WERI-Rb-1 (cell line): ENCODE data around the gene SLC12A8.

ENCODE experiments used
- DNase-seq: peaks from one replicate; pipeline ENCODE4 v3.0.0-alpha.2; 2020
- H3K27ac ChIP-seq: fragments of 250-450 bp; sonication (Bioruptor Pico); 2 replicates; pipeline ENCODE4 v1.5.1; 2020; ENCODE audit warnings: mild to moderate bottlenecking, moderate library complexity
- H3K27me3 ChIP-seq: fragments of 250-450 bp; sonication (Bioruptor Pico); 2 replicates; pipeline ENCODE4 v1.5.1; 2021; ENCODE audit warnings: mild to moderate bottlenecking, low read depth, moderate library complexity; ENCODE audit not compliant: insufficient read depth, severe bottlenecking
- H3K36me3 ChIP-seq: fragments of 250-450 bp; sonication (Bioruptor Pico); 2 replicates; pipeline ENCODE4 v1.5.1; 2020; ENCODE audit warnings: mild to moderate bottlenecking, moderate library complexity
- H3K4me3 ChIP-seq: 2 replicates; pipeline ENCODE4 v1.5.1; 2011; ENCODE audit warnings: low read depth, mild to moderate bottlenecking, control low read depth, low read length
- H3K9me3 ChIP-seq: fragments of 250-450 bp; sonication (Bioruptor Pico); 2 replicates; pipeline ENCODE4 v1.5.1; 2021; ENCODE audit warnings: mild to moderate bottlenecking, moderate library complexity; ENCODE audit not compliant: severe bottlenecking
- TF ChIP-seq, protein P1 (sequence below): IDR thresholded peaks from 2 replicates; pipeline ENCODE4 v1.5.1; 2011; ENCODE audit warnings: low read depth, mild to moderate bottlenecking, control low read depth, inconsistent platforms, low read length

Gene SLC12A8

DNA sequence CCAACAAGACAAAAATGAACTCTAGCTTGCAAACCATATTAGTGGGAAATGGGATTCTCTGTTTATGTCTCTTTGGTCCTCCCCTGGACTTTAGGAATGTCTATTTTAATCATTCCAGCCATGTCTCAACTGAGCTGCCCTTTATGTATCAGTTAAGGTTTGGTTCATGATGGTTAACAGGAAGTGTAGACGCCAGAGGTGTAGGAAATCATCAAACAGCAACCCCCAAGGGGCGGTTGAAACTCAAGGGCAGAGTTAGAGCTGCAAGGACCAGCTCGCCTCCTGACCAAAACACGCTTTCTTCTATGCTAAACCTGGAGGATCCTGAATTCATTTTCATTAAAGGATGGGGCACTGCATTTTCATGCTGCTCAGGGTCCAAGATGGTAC, 103.0 kb downstream of the SLC12A8 start:
- H3K27me3 ChIP-seq: no peaks in the 10 kb centered on the region
- DNase-seq: no peak
- H3K9me3 ChIP-seq: no peaks in the 10 kb centered on the region
- no peak overlapping the region for H3K27ac ChIP-seq
- TF ChIP-seq, protein P1, sequence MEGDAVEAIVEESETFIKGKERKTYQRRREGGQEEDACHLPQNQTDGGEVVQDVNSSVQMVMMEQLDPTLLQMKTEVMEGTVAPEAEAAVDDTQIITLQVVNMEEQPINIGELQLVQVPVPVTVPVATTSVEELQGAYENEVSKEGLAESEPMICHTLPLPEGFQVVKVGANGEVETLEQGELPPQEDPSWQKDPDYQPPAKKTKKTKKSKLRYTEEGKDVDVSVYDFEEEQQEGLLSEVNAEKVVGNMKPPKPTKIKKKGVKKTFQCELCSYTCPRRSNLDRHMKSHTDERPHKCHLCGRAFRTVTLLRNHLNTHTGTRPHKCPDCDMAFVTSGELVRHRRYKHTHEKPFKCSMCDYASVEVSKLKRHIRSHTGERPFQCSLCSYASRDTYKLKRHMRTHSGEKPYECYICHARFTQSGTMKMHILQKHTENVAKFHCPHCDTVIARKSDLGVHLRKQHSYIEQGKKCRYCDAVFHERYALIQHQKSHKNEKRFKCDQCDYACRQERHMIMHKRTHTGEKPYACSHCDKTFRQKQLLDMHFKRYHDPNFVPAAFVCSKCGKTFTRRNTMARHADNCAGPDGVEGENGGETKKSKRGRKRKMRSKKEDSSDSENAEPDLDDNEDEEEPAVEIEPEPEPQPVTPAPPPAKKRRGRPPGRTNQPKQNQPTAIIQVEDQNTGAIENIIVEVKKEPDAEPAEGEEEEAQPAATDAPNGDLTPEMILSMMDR: no peak
- H3K4me3 ChIP-seq: no peak overlapping the region
- no peaks in the 10 kb centered on the region for H3K36me3 ChIP-seq

DNA sequence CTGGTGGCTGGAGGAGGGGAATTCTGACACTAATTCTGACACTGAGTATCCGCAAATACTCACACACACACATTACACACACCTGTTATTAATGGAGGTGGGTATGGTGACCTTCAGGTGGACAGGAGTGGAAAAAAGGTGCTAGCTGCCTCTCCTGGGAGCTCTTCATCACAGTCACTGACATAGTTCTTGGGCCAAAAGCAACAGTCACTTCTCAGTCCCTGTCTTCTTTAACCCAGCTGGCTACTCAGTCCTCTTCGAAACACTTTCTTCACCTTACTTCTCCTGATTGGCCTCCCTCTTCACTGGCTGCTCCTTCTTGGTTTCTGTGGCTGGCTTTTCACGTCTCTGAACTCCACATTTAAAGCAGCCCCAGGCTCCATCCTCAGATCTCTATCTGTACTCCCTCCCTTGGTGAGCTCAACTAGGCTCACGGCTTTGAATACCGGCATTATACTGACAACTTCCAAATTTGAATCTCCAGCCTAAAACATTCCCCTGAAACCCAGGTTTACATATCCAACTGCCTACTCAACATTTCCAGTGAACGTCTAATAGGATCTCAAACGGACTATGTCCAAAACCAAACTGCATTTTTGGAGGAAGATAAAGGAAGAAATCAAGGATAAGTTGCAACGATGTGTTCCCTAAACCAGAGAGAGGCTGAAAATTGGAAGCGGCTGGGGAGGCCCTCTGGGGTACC, 103.6 kb downstream of the SLC12A8 start:
- Histone ChIP-seq H3K9me3 (no peaks in the 10 kb centered on the region), H3K27ac (no peak overlapping the region), H3K36me3 (no peaks in the 10 kb centered on the region), H3K27me3 (no peaks in the 10 kb centered on the region), H3K4me3 (no peak overlapping the region)
- DNase-seq: no peak
- TF ChIP-seq, protein P1: no peak

DNA sequence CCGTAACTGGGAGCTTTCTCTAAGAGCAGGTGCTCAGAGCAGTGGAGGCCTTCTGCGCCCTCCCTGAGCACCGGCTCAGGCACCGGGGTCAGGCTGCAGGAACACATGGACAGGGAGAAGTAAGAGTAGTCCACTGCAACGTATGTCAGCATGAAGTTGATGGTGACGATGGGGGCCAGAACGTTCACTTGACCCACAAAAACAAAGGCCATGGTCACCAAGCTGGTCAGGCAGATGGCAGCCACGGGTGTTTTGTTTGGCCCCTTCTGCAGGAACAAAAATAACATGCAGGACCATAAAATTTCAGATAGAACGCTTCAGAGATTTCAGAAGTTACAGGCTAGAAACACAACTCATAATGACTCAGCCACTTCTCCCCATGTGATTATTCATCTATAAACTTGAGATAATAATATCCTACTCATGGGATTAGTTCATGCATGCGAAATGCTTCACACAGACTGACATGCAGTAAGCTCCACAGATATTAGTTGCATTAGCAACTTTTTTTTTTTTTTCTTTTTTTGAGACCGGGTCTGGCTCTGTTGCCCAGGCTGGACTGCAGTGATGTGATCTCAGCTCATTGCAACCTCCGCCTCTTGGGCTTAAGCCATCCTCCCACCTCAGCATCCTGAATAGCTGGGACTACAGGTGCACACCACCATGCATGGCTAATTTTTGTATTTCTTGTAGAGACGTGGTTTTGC, 104.5 kb downstream of the SLC12A8 start:
- no peak overlapping the region for H3K4me3 ChIP-seq
- H3K27ac ChIP-seq: no peak overlapping the region
- DNase-seq: no peak

GRCh38 chr3:125107363-125107762, 105.2 kb downstream of the SLC12A8 start:
- Histone ChIP-seq H3K27me3 (no peaks in the 10 kb centered on the region), H3K36me3 (no peaks in the 10 kb centered on the region), H3K4me3 (no peak overlapping the region), H3K27ac (no peak overlapping the region), H3K9me3 (no peaks in the 10 kb centered on the region)
- TF ChIP-seq, protein P1: no peak
- DNase-seq: no peak

More for the DNA sequence above, 104.5 kb downstream of the SLC12A8 start:
- TF ChIP-seq, protein P1: no peak
- Histone ChIP-seq H3K27me3 (no peaks in the 10 kb centered on the region), H3K9me3 (no peaks in the 10 kb centered on the region), H3K36me3 (no peaks in the 10 kb centered on the region)

DNA sequence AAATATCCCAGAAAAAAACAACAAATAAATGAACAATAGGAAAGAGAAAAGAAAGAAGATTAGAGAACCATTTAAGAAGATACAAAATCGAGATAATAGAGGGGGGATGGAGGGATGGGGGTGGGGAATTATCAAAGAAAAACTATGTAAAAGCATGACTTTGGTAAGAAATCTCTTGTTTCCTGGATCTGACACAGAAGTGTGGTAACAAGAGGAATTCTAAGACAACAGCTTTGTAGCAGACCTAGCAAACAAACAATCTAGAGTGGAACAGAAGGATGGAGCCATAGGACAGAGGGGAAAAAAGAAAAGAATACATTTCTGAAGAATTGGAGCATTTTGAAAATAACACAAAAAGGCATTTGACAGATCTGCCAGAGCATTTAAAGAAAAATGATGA, 107.4 kb downstream of the SLC12A8 start:
- no peaks in the 10 kb centered on the region for H3K9me3 ChIP-seq
- H3K27ac ChIP-seq: no peak overlapping the region
- no peak overlapping the region for H3K4me3 ChIP-seq
- H3K27me3 ChIP-seq: no peaks in the 10 kb centered on the region
- TF ChIP-seq, protein P1: no peak
- DNase-seq: no peak
- H3K36me3 ChIP-seq: no peaks in the 10 kb centered on the region
